CD8-positive, alpha-beta memory T cell (primary cell): ENCODE data around the gene EEA1. TPM values are rescaled to one million over a fixed set of nuclear protein-coding genes. Genes with fewer than 3 reads are reported as not detected.
A peak's percentile ranks its signal among the peaks of the same experiment; 100 is the strongest.

Experiments
- CTCF ChIA-PET: fragments of 350-600 bp; sonication (Branson Sonifier 250); formaldehyde crosslinking; loops from one replicate; lab custom pipeline; 2021; ENCODE audit warnings: antibody characterized with exemption; lab: Charles Lee
- POLR2A ChIA-PET: fragments of 350-600 bp; sonication (Branson Sonifier 250); formaldehyde crosslinking; loops from one replicate; lab custom pipeline; 2021; ENCODE audit warnings: antibody characterized with exemption; lab: Charles Lee
- DNase-seq, 5 donors: peaks; one replicate each; pipeline versions ENCODE4 v3.0.0 to v3.0.0-alpha.2; 2020 to 2022; ENCODE audit warnings: mixed read lengths in 1 of 5
- H3K27ac ChIP-seq: one replicate; pipeline ENCODE4 v1.7.0; 2013; ENCODE audit warnings: low read depth, mild to moderate bottlenecking, low read length, moderate library complexity
- H3K27me3 ChIP-seq: 2 replicates; pipeline ENCODE4 v1.7.0; 2013; ENCODE audit warnings: low read length, mild to moderate bottlenecking; ENCODE audit not compliant: insufficient read depth, poor library complexity, severe bottlenecking
- H3K36me3 ChIP-seq: 2 replicates; pipeline ENCODE4 v1.7.0; 2013; ENCODE audit warnings: mild to moderate bottlenecking, low read length, moderate library complexity; ENCODE audit not compliant: insufficient read depth
- H3K4me1 ChIP-seq: 2 replicates; pipeline ENCODE4 v1.7.0; 2013; ENCODE audit warnings: mild to moderate bottlenecking, low read length, moderate library complexity; ENCODE audit not compliant: insufficient read depth
- H3K4me3 ChIP-seq: 2 replicates; pipeline ENCODE4 v1.7.0; 2013; ENCODE audit warnings: mild to moderate bottlenecking, low read length
- H3K9me3 ChIP-seq: 2 replicates; pipeline ENCODE4 v1.7.0; 2013; ENCODE audit warnings: mild to moderate bottlenecking, low read length
- H3K27ac Mint-ChIP-seq, 8 donors: one replicate each; pipeline ENCODE4 v1.8.0; 2020 to 2021; ENCODE audit warnings: mixed read lengths in 8 of 8, mild to moderate bottlenecking in 6 of 8, inconsistent platforms in 3 of 8, moderate library complexity in 3 of 8
- H3K27me3 Mint-ChIP-seq, 2 donors: one replicate each; pipeline ENCODE4 v1.8.0; 2020 to 2021; ENCODE audit warnings: mixed read lengths in 2 of 2, mild to moderate bottlenecking in 1 of 2, moderate library complexity in 1 of 2
- H3K36me3 Mint-ChIP-seq, 3 donors: one replicate each; pipeline ENCODE4 v1.8.0; 2020 to 2021; ENCODE audit warnings: mixed read lengths in 3 of 3, inconsistent platforms in 1 of 3, mild to moderate bottlenecking in 1 of 3
- H3K4me1 Mint-ChIP-seq, 3 donors: one replicate each; pipeline ENCODE4 v1.8.0; 2020 to 2021; ENCODE audit warnings: mixed read lengths in 3 of 3, inconsistent platforms in 1 of 3, mild to moderate bottlenecking in 1 of 3
- H3K4me3 Mint-ChIP-seq, 7 donors: one replicate each; pipeline ENCODE4 v1.8.0; 2020 to 2021; ENCODE audit warnings: mixed read lengths in 7 of 7, mild to moderate bottlenecking in 6 of 7, moderate library complexity in 4 of 7, inconsistent platforms in 2 of 7
- H3K9me3 Mint-ChIP-seq, 5 donors: one replicate each; pipeline ENCODE4 v1.8.0; 2020 to 2022; ENCODE audit warnings: mixed read lengths in 5 of 5, mild to moderate bottlenecking in 3 of 5, moderate library complexity in 2 of 5, inconsistent platforms in 1 of 5
- polyA plus RNA-seq: library from polyadenylated mRNA; unstranded; fragments of 300-500 nt; fragmentation: Illumina TruSeq; gene quantifications from one replicate; pipeline ENCODE4 v1.2.3, GENCODE V29; 2021
- total RNA-seq, 2 experiments: library from RNA; stranded (reverse); gene quantifications; one replicate each; pipeline ENCODE4 v1.2.3, GENCODE V29; 2021

EEA1 gene
- total and polyA plus RNA-seq, 3 experiments from 2014 or later: 9.3 to 23.6 (median 21.5) TPM

DNA sequence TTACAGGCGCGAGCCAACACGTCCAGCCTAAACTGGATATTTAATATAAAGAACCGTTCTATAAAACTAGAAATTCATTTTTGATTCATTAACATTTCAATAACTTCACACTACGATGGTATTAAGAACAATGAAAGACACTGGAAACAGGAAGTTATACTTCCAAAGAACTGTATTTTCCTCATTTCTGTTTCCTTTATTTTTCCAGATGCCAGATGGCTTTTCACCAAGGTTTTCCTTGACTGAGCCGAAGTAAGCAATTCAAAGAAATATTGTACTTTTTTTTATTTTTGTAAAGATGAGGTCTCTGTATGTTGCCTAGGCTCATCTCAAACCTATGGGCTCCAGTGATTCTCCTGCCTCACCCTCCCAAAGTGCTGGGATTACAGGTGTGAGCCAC is 28.2 kb downstream of the EEA1 start:
- POLR2A ChIA-PET: no interaction called here
- H3K4me3 Mint-ChIP-seq: no peak overlapping the region
- peaks cover 0 to 12% (median 2%) of the 10 kb centered on the region in 3 donors for H3K36me3 Mint-ChIP-seq
- peaks cover 13 to 39% (median 35%) of the 10 kb centered on the region in 3 donors for H3K4me1 Mint-ChIP-seq
- CTCF ChIA-PET: no interaction called here
- H3K4me3 ChIP-seq: no peak overlapping the region
- peaks cover 8% of the 10 kb centered on the region for H3K4me1 ChIP-seq
- no peaks in the 10 kb centered on the region for H3K9me3 ChIP-seq
- no peaks in the 10 kb centered on the region for H3K27me3 ChIP-seq
- no peak overlapping the region for H3K27ac ChIP-seq
- no peaks in the 10 kb centered on the region for H3K27me3 Mint-ChIP-seq
- DNase-seq: no peak
- H3K9me3 Mint-ChIP-seq: no peaks in the 10 kb centered on the region
- no peaks in the 10 kb centered on the region for H3K36me3 ChIP-seq
- peak overlapping the region in 1 of 8 donors; percentile 81 for H3K27ac Mint-ChIP-seq

DNA sequence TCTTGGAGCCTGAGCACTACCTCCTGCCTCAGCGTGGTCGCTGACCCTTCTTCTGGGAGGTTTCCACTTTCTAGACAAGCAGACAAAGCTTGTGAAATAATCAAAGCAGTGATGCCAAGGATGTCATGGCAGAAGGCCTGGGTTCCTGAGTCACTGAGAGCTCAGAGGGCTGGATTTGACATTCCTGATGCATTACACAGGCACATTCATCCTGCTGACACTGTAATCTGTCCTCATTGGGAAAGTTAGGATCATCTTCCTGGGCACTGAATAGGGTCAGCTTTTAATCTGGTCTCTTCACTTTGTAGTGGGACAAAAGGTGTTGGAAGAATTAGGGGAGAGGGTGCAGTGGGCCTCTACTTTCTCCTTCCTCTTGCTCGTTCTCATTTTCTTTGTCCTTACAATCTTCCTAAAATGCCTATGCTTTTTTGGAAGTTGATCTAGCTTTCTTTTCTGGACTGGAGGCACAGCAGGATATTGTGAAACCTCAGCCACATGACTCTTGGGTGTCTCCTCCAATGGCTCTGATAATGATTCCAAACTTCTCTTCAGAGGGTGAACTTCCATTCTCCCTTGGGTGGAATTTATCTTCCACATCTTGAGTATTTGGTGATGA is 29.6 kb downstream of the EEA1 start:
- POLR2A ChIA-PET: no interaction called here
- Mint-ChIP-seq H3K36me3 (peaks cover 0 to 18% (median 4%) of the 10 kb centered on the region in 3 donors), H3K27me3 (no peaks in the 10 kb centered on the region), H3K4me1 (peaks cover 13 to 32% (median 30%) of the 10 kb centered on the region in 3 donors), H3K4me3 (no peak overlapping the region), H3K27ac (peak overlapping the region in 2 of 8 donors; percentile 56 to 73), H3K9me3 (no peaks in the 10 kb centered on the region)
- no peak overlapping the region for H3K4me3 ChIP-seq
- peaks cover 7% of the 10 kb centered on the region for H3K4me1 ChIP-seq
- H3K36me3 ChIP-seq: no peaks in the 10 kb centered on the region
- no peaks in the 10 kb centered on the region for H3K27me3 ChIP-seq
- no peaks in the 10 kb centered on the region for H3K9me3 ChIP-seq
- H3K27ac ChIP-seq: no peak overlapping the region
- CTCF ChIA-PET: no interaction called here
- DNase-seq: no peak

DNA sequence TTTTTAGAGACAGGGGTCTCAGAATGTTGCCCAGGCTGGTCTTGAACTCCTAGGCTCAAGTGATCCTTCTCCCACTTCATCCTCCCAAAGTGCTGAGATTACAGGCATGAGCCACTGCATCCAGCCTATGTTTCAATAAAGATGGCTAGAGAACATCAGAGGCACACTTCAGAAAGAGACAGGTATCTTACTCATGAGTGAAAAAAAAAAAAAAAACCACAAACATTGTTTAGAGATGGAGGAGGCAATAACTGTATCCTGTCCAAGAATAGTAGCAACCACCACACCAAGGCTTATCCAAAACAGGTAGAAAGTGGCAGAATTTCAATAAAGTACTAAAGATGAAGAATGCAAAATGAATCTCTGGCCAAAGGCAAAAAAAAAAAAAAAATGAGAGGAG is 30.3 kb downstream of the EEA1 start:
- peaks cover 7% of the 10 kb centered on the region for H3K4me1 ChIP-seq
- no peaks in the 10 kb centered on the region for H3K27me3 ChIP-seq
- no peak for DNase-seq
- Mint-ChIP-seq H3K9me3 (no peaks in the 10 kb centered on the region), H3K36me3 (peaks cover 0 to 18% (median 4%) of the 10 kb centered on the region in 3 donors), H3K4me1 (peaks cover 14 to 36% (median 30%) of the 10 kb centered on the region in 3 donors), H3K27ac (peak overlapping the region in 3 of 8 donors; percentile 2 to 56 (median 24)), H3K27me3 (no peaks in the 10 kb centered on the region), H3K4me3 (no peak overlapping the region)
- CTCF ChIA-PET: no interaction called here
- H3K36me3 ChIP-seq: no peaks in the 10 kb centered on the region
- H3K9me3 ChIP-seq: no peaks in the 10 kb centered on the region
- H3K4me3 ChIP-seq: no peak overlapping the region
- no peak overlapping the region for H3K27ac ChIP-seq
- POLR2A ChIA-PET: interaction anchor here (0.5 kb wide), 1 partner anchor 1880 kb away, joined by 4 read pairs; no protein-coding TSS in a partner anchor

DNA sequence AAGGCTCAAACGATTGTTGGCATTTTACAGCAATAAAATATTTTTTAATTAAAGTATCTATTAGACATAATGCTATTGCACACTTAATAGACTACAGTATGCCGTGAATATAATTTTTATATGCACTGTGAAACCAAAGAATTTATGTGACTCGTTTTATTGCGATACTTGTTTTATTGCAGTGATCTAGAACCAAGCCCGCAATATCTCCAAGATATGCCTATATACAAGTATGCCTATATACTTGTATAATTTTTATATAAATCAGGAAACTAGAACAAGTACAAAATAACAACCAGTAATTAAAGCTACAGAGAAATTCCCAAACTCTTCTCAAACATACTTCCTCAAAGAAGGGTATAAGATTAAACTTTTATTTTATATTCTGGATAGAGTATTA is 31.3 kb downstream of the EEA1 start:
- DNase-seq: no peak
- no peak overlapping the region for H3K4me3 ChIP-seq
- no peak overlapping the region for H3K27ac Mint-ChIP-seq
- no peak overlapping the region for H3K4me3 Mint-ChIP-seq
- H3K4me1 ChIP-seq: peaks cover 7% of the 10 kb centered on the region
- peaks cover 18 to 42% (median 34%) of the 10 kb centered on the region in 3 donors for H3K4me1 Mint-ChIP-seq
- no peaks in the 10 kb centered on the region for H3K36me3 ChIP-seq
- no peak overlapping the region for H3K27ac ChIP-seq
- H3K27me3 Mint-ChIP-seq: no peaks in the 10 kb centered on the region
- ChIA-PET CTCF (interaction anchor here (2.0 kb wide), 1 partner anchor 30 kb away, joined by 5 read pairs; no protein-coding TSS in a partner anchor), POLR2A (no interaction called here)
- H3K36me3 Mint-ChIP-seq: peaks cover 0 to 20% (median 4%) of the 10 kb centered on the region in 3 donors
- no peaks in the 10 kb centered on the region for H3K27me3 ChIP-seq
- H3K9me3 Mint-ChIP-seq: no peaks in the 10 kb centered on the region
- H3K9me3 ChIP-seq: no peaks in the 10 kb centered on the region

DNA sequence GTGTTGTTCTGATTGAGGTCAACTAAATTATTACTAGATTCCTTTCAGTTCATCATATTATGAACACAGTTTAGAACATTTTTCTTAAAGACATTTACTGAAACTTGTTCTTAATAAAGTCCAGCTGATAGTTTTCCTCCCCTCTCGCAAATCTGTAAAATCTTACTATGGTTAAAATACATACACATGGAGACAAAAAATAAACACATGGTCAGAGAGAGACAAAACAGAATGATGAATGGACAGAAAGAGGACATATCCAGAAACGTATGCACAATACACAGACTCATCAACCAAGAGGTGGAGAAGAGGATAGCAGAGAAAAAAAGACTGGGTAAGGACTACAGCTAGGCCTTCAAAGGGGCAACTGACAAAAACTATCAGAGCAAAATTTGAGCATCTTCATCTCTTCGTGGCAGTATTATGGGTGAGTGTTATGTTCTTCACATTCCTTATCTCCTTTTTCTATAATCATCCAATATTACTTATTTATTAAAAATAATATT is 38.4 kb downstream of the EEA1 start:
- POLR2A ChIA-PET: no interaction called here

DNA sequence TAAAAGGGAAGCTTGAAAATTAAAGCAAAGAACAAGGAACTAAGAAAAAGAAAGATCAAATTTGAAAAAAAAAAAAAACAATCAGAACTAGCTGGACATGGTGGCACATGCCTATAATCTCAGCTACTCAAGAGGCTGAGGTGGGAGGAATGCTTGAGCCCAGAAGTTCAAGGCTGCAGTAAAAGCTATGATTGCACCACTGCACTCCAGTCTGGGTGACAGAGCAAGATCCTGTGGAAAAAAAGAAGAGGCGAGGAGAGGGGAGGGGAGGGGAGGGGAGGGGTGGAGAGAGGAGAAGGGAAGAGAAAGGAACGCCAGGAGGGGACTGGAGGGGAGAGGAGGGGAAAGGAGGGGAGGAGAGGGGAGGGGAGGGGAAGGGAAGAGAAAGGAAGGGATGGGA is 43.0 kb downstream of the EEA1 start:
- Mint-ChIP-seq H3K4me3 (no peak overlapping the region), H3K27ac (no peak overlapping the region), H3K4me1 (peaks cover 0 to 10% (median 7%) of the 10 kb centered on the region in 3 donors), H3K36me3 (peaks cover 33 to 65% (median 35%) of the 10 kb centered on the region in 3 donors), H3K9me3 (no peaks in the 10 kb centered on the region), H3K27me3 (peaks cover 0 to under 1% of the 10 kb centered on the region in 2 donors)
- DNase-seq: no peak
- H3K4me1 ChIP-seq: no peaks in the 10 kb centered on the region
- no peak overlapping the region for H3K27ac ChIP-seq
- no peaks in the 10 kb centered on the region for H3K27me3 ChIP-seq
- H3K36me3 ChIP-seq: no peaks in the 10 kb centered on the region
- ChIA-PET POLR2A (no interaction called here), CTCF (interaction anchor here (1.5 kb wide), 1 partner anchor 9 kb away, joined by 5 read pairs; no protein-coding TSS in a partner anchor)
- H3K9me3 ChIP-seq: no peaks in the 10 kb centered on the region
- H3K4me3 ChIP-seq: no peak overlapping the region

More for the DNA sequence above, 38.4 kb downstream of the EEA1 start:
- CTCF ChIA-PET: no interaction called here
- peak overlapping the region in 3 of 8 donors; percentile 3 to 34 (median 16) for H3K27ac Mint-ChIP-seq
- Histone ChIP-seq H3K4me3 (no peak overlapping the region), H3K4me1 (peaks cover 4% of the 10 kb centered on the region), H3K27ac (no peak overlapping the region), H3K27me3 (no peaks in the 10 kb centered on the region), H3K36me3 (no peaks in the 10 kb centered on the region), H3K9me3 (no peaks in the 10 kb centered on the region)
- peaks cover 13 to 33% (median 27%) of the 10 kb centered on the region in 3 donors for H3K4me1 Mint-ChIP-seq
- no peak overlapping the region for H3K4me3 Mint-ChIP-seq
- DNase-seq: no peak
- no peaks in the 10 kb centered on the region for H3K9me3 Mint-ChIP-seq
- no peaks in the 10 kb centered on the region for H3K27me3 Mint-ChIP-seq
- H3K36me3 Mint-ChIP-seq: peaks cover 6 to 39% (median 21%) of the 10 kb centered on the region in 3 donors

DNA sequence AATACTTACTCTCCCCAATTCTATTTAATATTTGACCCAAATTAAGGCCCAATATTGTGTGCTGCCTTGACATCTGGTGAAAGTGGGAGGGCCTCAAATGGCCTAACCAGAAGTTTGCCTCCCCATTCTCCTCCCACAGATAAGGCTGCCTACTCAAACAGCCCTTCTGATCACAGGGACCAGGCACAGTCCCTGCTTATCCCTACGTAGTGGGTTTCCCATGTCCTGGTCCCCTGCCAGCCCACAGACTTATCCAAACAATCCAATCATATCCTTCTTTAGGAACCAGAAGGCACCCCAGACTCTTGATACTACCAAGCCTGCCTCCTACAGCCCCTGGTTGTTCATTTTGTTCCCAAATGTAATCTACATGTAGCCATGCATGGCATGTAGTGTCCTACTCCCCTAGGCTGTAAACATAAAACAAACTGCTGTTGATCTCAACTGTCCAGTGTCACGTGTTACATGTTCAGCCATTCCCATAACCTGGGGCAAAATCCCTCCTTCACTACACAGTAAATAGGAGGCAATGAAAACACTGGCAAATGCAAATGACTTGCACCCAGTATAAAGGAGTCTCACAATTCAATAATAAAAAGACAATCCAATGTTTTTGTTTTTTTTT is 49.3 kb downstream of the EEA1 start:
- no peak overlapping the region for H3K4me3 Mint-ChIP-seq
- peak overlapping the region; percentile 24 for H3K27ac ChIP-seq
- no peaks in the 10 kb centered on the region for H3K9me3 Mint-ChIP-seq
- POLR2A ChIA-PET: no interaction called here
- no peaks in the 10 kb centered on the region for H3K27me3 ChIP-seq
- H3K9me3 ChIP-seq: no peaks in the 10 kb centered on the region
- DNase-seq: no peak
- CTCF ChIA-PET: no interaction called here
- H3K4me3 ChIP-seq: no peak overlapping the region
- H3K36me3 ChIP-seq: peaks cover 5% of the 10 kb centered on the region
- H3K27me3 Mint-ChIP-seq: peaks cover 0 to 2% of the 10 kb centered on the region in 2 donors
- H3K4me1 ChIP-seq: no peaks in the 10 kb centered on the region
- H3K4me1 Mint-ChIP-seq: peaks cover 6 to 10% (median 7%) of the 10 kb centered on the region in 3 donors
- H3K27ac Mint-ChIP-seq: peak overlapping the region in 2 of 8 donors; percentile 17 to 30
- H3K36me3 Mint-ChIP-seq: peaks cover 25 to 51% (median 37%) of the 10 kb centered on the region in 3 donors

DNA sequence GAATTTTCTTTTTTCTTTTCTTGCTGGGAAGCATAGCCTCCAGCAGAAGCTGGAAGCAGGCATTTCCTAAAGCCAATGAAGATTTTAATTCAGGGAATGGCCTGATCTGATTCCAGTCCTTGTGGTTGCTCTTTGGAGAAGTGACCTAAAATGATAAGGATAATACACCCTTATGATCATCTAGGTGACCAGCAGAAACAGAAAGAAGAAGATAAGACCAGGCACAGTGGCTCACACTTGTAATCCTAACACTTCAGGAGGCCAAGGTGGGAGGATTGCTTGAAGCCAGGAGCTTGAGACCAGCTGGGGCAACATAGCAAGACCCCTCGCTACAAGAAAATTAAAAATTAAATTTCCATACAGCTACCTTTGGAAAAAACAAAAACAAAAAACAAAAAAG is 51.2 kb downstream of the EEA1 start:
- no peak overlapping the region for H3K4me3 ChIP-seq
- Mint-ChIP-seq H3K4me3 (no peak overlapping the region), H3K36me3 (peaks cover 18 to 32% (median 20%) of the 10 kb centered on the region in 3 donors), H3K9me3 (no peaks in the 10 kb centered on the region), H3K27ac (no peak overlapping the region), H3K4me1 (peaks cover 11 to 14% (median 12%) of the 10 kb centered on the region in 3 donors), H3K27me3 (peaks cover 0 to 2% of the 10 kb centered on the region in 2 donors)
- DNase-seq: no peak
- peaks cover 5% of the 10 kb centered on the region for H3K36me3 ChIP-seq
- H3K27ac ChIP-seq: no peak overlapping the region
- CTCF ChIA-PET: interaction anchor here (1.8 kb wide), 1 partner anchor 8 kb away, joined by 5 read pairs; no protein-coding TSS in a partner anchor
- no peaks in the 10 kb centered on the region for H3K27me3 ChIP-seq
- POLR2A ChIA-PET: no interaction called here
- H3K4me1 ChIP-seq: no peaks in the 10 kb centered on the region
- no peaks in the 10 kb centered on the region for H3K9me3 ChIP-seq
